ENCODE results near the gene KIF1B. TPM values are rescaled to one million over a fixed set of nuclear protein-coding genes. Genes with fewer than 3 reads are reported as not detected.

The KIF1B gene
- total RNA-seq, 1 experiment from 2014 or later = 69.5 TPM

GRCh38 chr1:10419351-10419750 is 209.0 kb downstream of the KIF1B start:
- Histone ChIP-seq H3K27me3 (replicated peaks; ENCODE audit: insufficient read depth, low read depth, low read length, poor library complexity) (no peaks in the 10 kb centered on the region), H3K36me3 (ENCODE audit: insufficient read depth, low read length, poor library complexity, severe bottlenecking) (peaks cover 73% of the 10 kb centered on the region), H3K4me3 (ENCODE audit: low read depth, low read length, poor library complexity, severe bottlenecking) (no peak overlapping the region), H3K27ac (ENCODE audit: low read depth, low read length, poor library complexity, severe bottlenecking) (no peak overlapping the region), H3K9me3 (ENCODE audit: low read depth, low read length, poor library complexity, severe bottlenecking) (no peaks in the 10 kb centered on the region), H3K4me1 (ENCODE audit: insufficient read depth, low read length, poor library complexity, severe bottlenecking) (peaks cover 10% of the 10 kb centered on the region)
- BruUV-seq (replicated peaks) = no TSS peak
- intact Hi-C loops (cut with micrococcal nuclease; ENCODE audit: unreplicated experiment) = no loop called here
- TF ChIP-seq EZH2 (IDR thresholded peaks at IDR 0.05; ENCODE audit: borderline replicate concordance, low read depth, low read length, poor library complexity, severe bottlenecking) = no peak
- TF ChIP-seq, protein P1, sequence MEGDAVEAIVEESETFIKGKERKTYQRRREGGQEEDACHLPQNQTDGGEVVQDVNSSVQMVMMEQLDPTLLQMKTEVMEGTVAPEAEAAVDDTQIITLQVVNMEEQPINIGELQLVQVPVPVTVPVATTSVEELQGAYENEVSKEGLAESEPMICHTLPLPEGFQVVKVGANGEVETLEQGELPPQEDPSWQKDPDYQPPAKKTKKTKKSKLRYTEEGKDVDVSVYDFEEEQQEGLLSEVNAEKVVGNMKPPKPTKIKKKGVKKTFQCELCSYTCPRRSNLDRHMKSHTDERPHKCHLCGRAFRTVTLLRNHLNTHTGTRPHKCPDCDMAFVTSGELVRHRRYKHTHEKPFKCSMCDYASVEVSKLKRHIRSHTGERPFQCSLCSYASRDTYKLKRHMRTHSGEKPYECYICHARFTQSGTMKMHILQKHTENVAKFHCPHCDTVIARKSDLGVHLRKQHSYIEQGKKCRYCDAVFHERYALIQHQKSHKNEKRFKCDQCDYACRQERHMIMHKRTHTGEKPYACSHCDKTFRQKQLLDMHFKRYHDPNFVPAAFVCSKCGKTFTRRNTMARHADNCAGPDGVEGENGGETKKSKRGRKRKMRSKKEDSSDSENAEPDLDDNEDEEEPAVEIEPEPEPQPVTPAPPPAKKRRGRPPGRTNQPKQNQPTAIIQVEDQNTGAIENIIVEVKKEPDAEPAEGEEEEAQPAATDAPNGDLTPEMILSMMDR (conservative IDR thresholded peaks at IDR 0.05; ENCODE audit: low read depth, low read length) = no peak
- POLR2A ChIA-PET (ENCODE audit: low non-redundant PET) = no interaction called here
- DNase-seq (ENCODE audit: low spot score) = no peak
- CTCF ChIA-PET = no interaction called here

DNA sequence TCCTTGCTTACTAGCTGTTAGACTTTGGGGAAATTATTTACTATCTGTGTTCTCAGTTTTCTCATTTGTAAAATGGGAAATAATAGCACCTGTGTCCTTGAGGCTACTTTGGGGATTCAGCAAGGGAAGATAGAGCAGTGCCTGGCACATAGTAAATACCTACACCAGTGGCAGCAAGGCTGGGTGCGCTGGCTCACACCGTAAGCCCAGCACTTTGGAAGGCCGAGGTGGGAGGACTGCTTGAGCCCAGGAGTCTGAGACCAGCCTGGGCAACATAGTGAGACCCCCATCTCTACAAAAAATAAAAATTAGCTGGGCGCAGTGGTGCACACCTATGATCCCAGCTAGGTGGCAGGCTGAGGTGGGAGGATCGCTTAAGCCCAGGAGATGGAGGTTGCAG is 211.3 kb downstream of the KIF1B start:
- ChIA-PET CTCF (no interaction called here), POLR2A (ENCODE audit: low non-redundant PET) (no interaction called here)
- TF ChIP-seq EZH2 (IDR thresholded peaks at IDR 0.05; ENCODE audit: borderline replicate concordance, low read depth, low read length, poor library complexity, severe bottlenecking) = no peak
- TF ChIP-seq, protein P1 (conservative IDR thresholded peaks at IDR 0.05; ENCODE audit: low read depth, low read length) = no peak
- Histone ChIP-seq H3K9me3 (ENCODE audit: low read depth, low read length, poor library complexity, severe bottlenecking) (no peaks in the 10 kb centered on the region), H3K27me3 (replicated peaks; ENCODE audit: insufficient read depth, low read depth, low read length, poor library complexity) (no peaks in the 10 kb centered on the region), H3K4me3 (ENCODE audit: low read depth, low read length, poor library complexity, severe bottlenecking) (no peak overlapping the region), H3K27ac (ENCODE audit: low read depth, low read length, poor library complexity, severe bottlenecking) (no peak overlapping the region), H3K36me3 (ENCODE audit: insufficient read depth, low read length, poor library complexity, severe bottlenecking) (peaks cover 50% of the 10 kb centered on the region), H3K4me1 (ENCODE audit: insufficient read depth, low read length, poor library complexity, severe bottlenecking) (no peaks in the 10 kb centered on the region)
- BruUV-seq (replicated peaks) = no TSS peak
- intact Hi-C loops (cut with micrococcal nuclease; ENCODE audit: unreplicated experiment) = loop anchor here (10.0 kb wide), 1 partner anchor 797 kb away; no protein-coding TSS in a partner anchor
- no peak for DNase-seq (ENCODE audit: low spot score)

DNA sequence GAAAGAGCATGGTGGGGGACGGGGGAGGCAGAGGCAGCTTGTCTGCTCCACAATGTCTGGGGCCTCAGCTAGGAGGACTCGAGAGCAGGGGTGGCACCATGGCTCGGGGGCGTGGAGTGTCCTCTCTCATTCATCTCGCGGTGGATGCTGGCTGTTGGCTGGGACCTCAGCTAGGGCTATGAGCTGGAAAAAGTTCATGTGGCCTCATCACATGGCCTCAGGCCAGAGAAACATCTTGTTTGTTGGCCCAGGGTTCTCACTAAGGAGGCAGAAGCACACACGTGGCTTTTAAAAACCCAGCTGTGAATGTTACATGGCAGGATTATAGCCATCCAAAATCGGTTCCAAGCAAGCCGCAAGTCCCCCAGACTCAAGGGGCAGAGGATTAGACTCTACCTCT is 213.7 kb downstream of the KIF1B start:
- Histone ChIP-seq H3K27me3 (replicated peaks; ENCODE audit: insufficient read depth, low read depth, low read length, poor library complexity) (no peaks in the 10 kb centered on the region), H3K27ac (ENCODE audit: low read depth, low read length, poor library complexity, severe bottlenecking) (no peak overlapping the region), H3K36me3 (ENCODE audit: insufficient read depth, low read length, poor library complexity, severe bottlenecking) (peaks cover 26% of the 10 kb centered on the region), H3K4me3 (ENCODE audit: low read depth, low read length, poor library complexity, severe bottlenecking) (no peak overlapping the region), H3K9me3 (ENCODE audit: low read depth, low read length, poor library complexity, severe bottlenecking) (no peaks in the 10 kb centered on the region), H3K4me1 (ENCODE audit: insufficient read depth, low read length, poor library complexity, severe bottlenecking) (no peaks in the 10 kb centered on the region)
- CTCF ChIA-PET = no interaction called here
- no TSS peak for BruUV-seq (replicated peaks)
- TF ChIP-seq, protein P1 (conservative IDR thresholded peaks at IDR 0.05; ENCODE audit: low read depth, low read length) = no peak
- no peak for DNase-seq (ENCODE audit: low spot score)
- intact Hi-C loops (cut with micrococcal nuclease; ENCODE audit: unreplicated experiment) = loop anchor here (10.0 kb wide), 1 partner anchor 799 kb away; no protein-coding TSS in a partner anchor
- POLR2A ChIA-PET (ENCODE audit: low non-redundant PET) = no interaction called here
